ELR (cell line): Measurements from ENCODE around the gene NEUROG2.

Source experiments
- DNase-seq: peaks from one replicate; pipeline ENCODE4 v3.0.0-alpha.2; 2015; ENCODE audit warnings: low read depth

Gene NEUROG2

GRCh38 chr4:112521123-112522023, 5.4 kb upstream of the NEUROG2 start:
- no peak for DNase-seq

- DNase-seq: no peak
These were observed 4.7 kb upstream of the NEUROG2 start for GRCh38 chr4:112520598-112521122.

DNA sequence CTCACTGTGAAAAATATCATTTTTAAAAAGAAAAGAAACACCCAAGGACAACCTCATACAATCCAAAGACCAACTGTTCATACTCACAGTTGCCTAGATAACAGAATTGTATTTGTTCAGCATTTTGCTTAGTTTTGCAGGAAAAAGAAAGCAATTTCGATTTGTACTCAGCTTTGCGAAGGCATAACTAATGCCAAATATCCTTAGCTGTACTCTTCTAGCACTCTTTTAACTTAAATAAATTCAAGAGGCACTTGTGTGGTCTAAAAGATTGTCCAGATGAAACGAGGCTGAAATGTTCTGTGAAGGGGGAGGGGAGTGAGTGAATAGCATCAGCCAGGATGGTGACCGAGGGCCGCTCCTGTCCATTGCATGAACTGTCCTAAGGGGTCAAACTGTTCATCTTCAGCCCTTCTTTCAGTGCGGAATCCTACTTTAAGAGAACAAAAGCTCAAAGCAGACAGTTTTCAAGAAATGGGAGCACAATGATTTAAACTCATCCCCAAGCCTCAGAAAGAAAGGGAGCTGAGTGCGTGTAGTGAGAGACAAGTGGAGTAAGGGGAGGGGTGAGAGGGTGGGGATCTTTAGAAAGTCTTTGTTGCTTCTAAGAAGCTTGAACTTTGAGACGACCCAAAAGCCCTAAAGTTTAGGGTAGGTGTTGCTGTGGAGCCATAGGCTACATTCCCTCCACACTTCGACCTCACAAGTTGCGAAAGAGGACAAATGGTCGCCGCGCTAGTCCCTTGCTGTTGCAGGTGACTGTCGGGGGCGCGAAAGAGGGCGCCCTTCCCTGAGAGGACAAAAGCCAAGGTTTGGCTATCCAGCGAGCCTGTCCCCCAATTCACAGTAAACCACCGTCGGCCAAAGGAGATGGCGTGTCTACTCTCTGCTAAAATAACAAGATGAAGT, 4.0 kb upstream of the NEUROG2 start:
- DNase-seq: no peak

DNA sequence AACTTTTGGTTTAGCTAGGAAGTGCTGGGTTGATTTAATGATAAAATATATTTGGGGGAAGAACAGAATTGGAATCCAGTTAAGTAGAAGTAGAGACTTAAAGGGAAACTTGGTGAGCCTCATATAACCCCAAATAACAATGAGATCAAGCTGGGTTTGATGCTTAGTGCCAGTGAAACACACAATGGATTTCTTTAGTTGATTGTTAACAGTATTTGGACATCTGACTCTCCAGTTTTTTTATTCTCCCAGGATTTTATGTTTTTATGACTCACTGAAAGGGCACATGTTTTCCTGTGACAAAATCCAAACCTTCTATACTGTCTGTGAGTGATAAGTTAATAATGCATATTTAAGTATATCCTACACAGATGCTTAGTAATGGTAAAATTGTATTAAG, 2.7 kb upstream of the NEUROG2 start:
- no peak for DNase-seq

GRCh38 chr4:112517911-112518310, 1.9 kb upstream of the NEUROG2 start:
- DNase-seq: no peak

DNA sequence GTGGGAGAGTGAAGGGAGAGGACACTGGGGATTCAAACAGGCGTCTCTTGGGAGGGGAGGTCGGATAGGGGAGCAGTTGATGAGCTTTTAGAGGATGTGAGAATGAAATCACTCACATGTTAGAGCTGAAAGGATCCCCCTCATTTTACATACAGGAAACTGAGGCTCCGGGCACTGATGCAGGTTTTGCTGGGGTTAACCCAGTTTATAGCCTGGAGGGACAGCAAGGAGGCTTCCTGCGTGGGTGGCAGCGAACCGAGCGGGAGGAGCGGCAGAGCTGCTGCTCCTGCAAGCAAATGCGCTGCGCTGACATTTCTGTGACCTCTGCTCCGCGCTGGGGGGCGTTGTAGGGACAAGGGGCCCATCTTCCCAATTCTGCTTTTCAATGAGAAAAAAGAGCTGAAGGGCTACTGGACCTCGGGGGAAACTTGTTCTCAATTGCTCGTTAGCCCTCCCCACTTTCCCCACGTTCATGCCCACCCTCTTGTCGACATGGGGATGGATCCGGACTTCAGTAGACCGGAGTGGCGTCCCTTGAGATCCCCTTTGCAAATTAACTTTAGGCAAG, 1.2 kb upstream of the NEUROG2 start:
- DNase-seq: peak; percentile 22

- DNase-seq: peak; percentile 20
These were observed 589 bp upstream of the NEUROG2 start for GRCh38 chr4:112516471-112517066.

DNA sequence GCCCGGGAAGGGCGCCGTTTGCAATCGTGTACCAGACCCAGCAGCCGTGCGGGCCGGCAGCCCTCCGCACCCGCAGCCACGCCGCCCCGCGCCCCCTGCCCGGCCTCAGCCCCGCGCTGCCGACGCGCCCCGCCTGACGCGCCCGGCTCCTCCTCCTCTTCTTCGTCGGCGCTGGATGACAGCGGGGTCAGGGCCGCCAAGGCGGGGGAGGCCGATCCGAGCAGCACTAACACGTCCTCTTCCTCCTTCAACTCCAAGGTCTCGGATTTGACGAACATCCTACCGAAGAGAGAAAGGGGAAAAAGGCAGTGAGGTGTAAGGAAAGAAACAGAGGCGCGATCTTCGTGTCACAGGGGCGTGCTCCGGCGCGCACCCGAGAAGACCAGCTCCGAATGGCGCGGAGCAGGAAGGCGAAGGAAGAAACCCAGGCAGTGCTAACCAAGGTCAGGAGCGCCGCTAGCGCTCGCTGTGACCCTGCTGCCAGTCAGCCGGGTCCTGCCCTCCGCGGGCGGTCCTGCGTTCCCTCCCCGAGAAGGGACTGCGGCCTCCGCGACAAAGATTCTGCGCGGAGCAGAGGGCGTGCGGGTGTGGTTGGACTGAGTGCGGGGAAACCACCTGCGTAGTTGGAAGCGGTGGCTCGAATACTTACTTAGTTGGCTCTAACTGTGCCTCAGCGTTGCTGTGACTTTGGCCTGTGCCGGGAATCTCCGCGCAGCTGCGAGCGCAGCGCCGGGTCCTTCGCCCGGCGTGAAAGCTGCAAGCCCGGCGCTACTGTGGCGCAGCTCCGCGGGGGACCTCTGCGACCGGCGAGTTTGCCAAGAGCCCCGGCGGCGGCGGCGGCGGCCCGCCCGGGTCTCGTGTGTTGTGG, 548 bp downstream of the NEUROG2 start:
- DNase-seq: peak; percentile 30

- DNase-seq: no peak
These were observed 1.3 kb downstream of the NEUROG2 start for GRCh38 chr4:112514647-112515197.

DNA sequence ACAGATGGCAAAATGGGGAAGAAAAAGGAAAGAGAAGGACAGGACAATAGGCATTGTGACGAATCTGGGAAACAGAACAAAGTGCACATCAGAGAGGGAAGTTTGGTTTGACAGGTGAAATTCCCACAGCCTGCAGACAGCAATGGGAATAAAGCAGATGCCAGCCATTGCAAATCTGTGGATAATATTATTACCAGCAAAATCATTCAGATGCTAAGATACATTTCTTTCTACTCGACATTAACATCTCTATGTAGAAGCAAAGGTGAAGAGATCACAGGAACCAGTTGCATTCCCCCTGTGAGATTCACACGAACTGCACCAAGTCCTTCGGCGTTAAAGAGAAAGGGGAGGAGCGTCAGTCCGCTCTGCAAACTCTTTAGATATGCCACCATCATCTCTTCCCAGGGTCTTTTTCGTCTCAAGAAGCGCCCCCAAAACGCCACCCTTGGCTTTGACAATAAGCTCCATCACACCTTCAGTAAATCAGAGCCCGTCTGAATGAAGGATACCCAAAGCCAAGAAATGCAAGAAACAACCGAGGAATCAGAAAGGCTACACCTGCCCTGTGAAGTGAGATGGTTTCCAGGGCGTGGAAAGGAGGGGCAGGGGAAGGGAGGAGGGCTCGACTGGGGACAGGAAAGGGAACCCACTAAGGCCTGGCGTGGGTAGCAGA, 1.9 kb downstream of the NEUROG2 start:
- no peak for DNase-seq

DNA sequence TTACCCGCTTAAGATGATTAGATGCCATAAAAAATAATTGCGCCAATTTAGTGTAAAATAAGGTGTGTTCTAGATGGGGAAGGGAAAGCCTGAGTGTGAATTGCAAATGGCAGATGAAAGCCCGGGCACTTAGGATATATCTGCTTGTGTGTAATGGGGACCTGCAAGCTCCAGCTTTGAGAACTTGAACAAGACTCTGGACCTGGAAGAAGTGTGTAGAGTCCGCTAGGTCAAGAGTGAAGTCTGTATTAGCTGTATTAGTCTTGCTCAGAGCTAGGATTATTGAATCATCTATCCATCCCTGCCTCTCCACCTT, 4.2 kb downstream of the NEUROG2 start:
- no peak for DNase-seq

DNA sequence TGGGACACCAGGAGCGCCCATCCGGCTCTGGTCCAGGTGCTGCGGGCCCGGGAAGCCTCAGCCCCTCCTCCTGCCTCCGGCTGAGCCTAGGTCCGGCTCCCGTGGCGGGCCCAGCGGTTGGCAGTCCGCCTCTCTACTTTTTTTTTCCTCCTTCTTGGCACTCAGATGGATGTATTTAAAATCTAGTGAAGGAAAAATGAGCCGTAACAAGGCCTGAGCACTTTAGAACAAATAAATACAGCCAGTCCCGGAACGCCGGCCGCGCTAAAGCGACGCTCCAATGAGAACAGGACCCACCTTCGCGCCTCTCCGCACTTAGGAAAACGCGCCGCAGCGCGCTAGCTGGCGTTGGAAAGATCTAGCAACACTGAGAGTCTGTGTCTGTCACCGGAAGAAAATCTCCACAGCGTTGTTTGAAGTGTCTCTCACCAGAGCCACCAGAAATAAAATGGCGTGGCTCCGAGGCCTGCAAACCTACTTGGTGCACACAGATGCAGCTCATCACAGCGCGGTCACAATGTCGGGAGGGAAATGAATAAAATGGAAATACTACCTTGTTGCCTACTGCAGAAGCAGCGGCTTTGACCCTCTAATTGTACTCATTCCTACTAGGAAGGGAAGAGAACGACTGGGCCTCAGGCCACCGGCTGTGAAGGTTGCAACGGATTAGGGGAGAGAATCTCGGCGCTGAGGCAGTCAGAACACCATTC, 4.7 kb downstream of the NEUROG2 start:
- no peak for DNase-seq

- no peak for DNase-seq
These were observed 5.5 kb downstream of the NEUROG2 start for GRCh38 chr4:112510291-112511092.

DNA sequence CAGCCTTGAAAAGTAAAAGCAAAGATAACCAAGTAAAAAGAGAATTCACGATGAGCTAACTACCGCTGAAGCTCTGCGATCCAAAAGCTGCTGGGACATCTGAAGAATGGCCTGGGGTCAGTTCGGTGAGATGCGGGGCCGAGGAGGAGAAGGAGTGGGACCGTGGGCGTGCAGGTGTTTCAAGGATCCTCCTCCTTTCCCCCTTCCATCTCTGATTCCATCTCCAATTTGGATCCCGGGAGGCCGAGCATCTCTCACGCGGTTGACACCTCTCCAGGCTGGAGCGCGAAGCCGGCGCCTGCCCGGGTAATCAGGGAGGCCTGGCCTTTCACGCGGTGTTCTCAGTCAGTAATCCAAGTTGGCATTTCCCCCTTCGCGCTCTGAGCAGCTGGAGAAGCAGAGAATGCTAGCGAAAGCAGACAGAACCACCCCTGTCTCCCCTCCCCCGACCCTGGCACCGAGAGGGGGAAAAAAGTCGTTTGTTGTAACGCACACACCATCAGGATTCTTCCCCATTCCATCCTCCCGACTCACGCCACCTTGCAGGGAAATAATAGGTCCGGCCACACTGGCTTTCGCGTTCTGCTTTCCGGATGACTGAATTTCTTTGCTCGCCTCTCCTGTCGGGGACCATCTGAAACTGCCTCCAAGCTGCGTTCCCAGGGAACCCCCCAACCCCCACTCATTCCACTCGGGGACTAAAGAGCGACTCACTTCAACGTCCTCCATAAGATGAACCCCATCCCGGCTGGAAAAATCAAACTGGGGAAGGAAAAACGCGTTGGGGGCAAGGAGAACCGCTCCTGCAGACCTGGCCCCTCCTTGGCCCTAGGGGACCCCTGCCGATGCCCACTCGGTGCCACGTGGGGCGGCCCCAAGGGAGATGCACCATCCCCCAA, 6.5 kb downstream of the NEUROG2 start:
- DNase-seq: peak; percentile 51

DNA sequence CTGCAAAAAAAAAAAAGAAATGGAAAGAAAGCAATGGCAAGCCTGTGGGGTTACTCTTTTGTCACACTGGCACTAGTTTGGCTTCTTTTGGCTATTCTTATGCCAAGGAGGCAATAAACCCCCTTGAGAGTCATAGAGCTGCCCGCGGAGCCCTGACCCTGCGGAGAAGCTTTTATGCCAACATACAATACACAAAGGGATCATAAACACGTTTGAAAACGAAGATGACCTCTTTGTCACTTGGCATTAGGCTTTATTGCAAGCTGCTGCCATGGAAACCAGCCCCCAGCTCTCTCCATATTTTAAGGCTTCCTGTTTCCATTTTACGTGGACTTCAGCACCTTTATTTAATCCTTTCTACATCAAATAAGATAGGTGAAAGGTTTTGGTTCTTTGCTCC, 7.6 kb downstream of the NEUROG2 start:
- no peak for DNase-seq

- no peak for DNase-seq
These were observed 11.2 kb downstream of the NEUROG2 start for GRCh38 chr4:112504807-112505206.

DNA sequence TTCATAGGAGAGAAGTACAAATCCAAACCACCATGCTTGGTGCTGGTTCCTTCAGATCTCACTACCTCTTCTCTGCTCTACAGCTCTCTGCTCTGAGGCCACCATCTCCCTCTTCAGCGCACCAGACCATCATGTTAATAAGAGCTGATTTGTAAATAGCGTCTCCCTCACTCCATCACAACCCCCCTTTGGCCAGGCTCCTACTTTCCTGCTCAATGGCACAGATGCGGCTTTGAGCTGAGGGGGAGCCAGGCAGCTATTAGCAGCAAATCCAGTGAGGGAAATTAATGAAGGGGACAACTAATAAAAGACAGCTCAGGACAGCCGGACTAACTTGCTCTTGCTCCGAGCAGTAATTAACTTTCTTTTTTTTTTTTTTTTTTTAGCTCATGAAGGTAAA, 13.1 kb downstream of the NEUROG2 start:
- DNase-seq: no peak

GRCh38 chr4:112492321-112492720, 23.7 kb downstream of the NEUROG2 start:
- peak; percentile 10 for DNase-seq
